OCI-LY1 (cell line): ENCODE results near the gene ACYP1.

Experiments used
- EZH2 ChIP-seq: fragments of 200-600 bp; sonication (generic), shearing (Covaris generic); IDR thresholded peaks from 2 replicates; pipeline ENCODE4 v1.8.0; 2017; ENCODE audit warnings: borderline replicate concordance, mixed run types, mild to moderate bottlenecking, antibody characterized with exemption, low read length, moderate library complexity, mixed read lengths
- TF ChIP-seq, protein P1 (sequence below): fragments of 200-600 bp; sonication (generic), shearing (Covaris generic); IDR thresholded peaks from 2 replicates; pipeline ENCODE4 v1.5.1; 2017; ENCODE audit warnings: mild to moderate bottlenecking, antibody characterized with exemption, low read length, moderate library complexity, mixed read lengths

DNA sequence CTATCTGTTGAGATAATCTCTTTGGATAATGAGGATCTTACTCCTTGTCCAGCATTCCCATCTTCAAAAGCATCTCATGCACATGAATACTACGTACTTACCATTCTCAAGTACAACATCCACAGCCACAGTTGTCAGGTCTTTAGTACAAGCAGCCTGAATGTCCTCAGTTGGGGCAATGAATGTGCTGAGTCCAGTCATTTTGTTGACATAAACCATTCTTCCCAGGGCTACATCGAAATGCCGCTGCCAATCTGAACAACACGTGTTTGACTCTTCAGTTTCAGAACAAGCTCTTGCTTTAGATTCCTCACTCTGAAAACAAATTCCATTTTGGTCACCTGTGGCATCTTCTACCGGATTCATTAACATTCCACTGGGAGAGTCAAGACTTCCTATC is 17.5 kb downstream of the ACYP1 start:
- TF ChIP-seq, protein P1, sequence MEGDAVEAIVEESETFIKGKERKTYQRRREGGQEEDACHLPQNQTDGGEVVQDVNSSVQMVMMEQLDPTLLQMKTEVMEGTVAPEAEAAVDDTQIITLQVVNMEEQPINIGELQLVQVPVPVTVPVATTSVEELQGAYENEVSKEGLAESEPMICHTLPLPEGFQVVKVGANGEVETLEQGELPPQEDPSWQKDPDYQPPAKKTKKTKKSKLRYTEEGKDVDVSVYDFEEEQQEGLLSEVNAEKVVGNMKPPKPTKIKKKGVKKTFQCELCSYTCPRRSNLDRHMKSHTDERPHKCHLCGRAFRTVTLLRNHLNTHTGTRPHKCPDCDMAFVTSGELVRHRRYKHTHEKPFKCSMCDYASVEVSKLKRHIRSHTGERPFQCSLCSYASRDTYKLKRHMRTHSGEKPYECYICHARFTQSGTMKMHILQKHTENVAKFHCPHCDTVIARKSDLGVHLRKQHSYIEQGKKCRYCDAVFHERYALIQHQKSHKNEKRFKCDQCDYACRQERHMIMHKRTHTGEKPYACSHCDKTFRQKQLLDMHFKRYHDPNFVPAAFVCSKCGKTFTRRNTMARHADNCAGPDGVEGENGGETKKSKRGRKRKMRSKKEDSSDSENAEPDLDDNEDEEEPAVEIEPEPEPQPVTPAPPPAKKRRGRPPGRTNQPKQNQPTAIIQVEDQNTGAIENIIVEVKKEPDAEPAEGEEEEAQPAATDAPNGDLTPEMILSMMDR: no peak
- TF ChIP-seq EZH2: no peak
